HG02884 (cell line): ENCODE results near the gene SLC4A1AP.
"Not testable (repeated sequence)": the region's sequence is repeated elsewhere in the genome, so short reads cannot be mapped to it uniquely, and the experiment has no call there.

Experiments used
- ATAC-seq: cut with Tn5 transposase; IDR thresholded peaks from one replicate; pipeline ENCODE4 v1.9.1; 2021; ENCODE audit warnings: mild to moderate bottlenecking, moderate library complexity; ENCODE audit not compliant: unreplicated experiment

SLC4A1AP gene

DNA sequence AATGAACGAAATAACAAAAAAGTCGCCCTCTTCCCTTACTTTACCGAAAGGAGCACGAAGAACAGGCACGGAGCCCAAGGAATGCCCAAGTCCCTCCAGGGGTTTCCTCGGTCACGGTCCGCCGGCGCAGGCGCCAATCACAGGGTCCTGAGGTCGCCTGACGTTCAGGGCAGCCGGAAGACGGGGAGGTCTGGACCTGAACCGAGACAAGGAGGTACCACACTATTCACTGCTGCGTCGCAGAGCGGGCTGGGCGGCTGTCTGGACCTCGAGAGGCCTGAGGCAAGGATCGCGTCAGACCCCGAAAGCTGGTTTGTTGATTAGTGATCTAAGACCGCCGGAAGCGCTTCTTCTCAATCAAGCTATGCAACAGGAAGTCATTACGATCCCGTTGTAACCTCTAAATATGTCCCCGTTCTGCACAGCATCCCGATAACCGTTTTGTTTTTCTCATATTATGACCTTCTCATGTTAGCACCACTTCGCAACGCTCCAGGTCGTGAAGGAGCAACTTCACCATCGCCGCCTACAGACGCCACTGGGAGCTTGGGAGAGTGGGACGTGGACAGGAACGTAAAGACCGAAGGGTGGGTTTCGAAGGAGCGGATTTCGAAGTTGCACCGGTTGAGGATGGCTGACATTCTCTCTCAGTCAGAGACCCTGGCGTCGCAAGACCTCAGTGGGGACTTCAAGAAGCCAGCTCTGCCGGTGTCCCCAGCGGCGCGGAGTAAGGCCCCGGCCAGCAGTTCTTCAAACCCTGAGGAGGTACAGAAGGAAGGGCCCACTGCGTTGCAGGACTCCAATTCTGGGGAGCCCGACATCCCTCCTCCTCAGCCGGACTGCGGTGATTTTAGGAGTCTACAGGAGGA, at the start of gene SLC4A1AP, which contains the start of gene SUPT7L:
TSS of gene SLC4A1AP (plus strand) at position 605 of the 869 bp plus-strand sequence. CDS start at position 631, 26 bp downstream.
TSS of gene SUPT7L (minus strand) at position 330 of the 869 bp plus-strand sequence. CDS start 1,422 bp downstream, outside the sequence.
- peak; percentile 62 for ATAC-seq

- ATAC-seq = no peak
Observed at GRCh38 chr2:27613985-27614384, 49.7 kb upstream of the SLC4A1AP start.

GRCh38 chr2:27615316-27615715, 48.4 kb upstream of the SLC4A1AP start:
- no peak for ATAC-seq

- no peak for ATAC-seq
Observed at GRCh38 chr2:27621524-27621923, 42.2 kb upstream of the SLC4A1AP start.

GRCh38 chr2:27622921-27623384, 40.7 kb upstream of the SLC4A1AP start:
- ATAC-seq = no peak

- no peak for ATAC-seq
Observed at GRCh38 chr2:27624943-27625342, 38.7 kb upstream of the SLC4A1AP start.

- not testable (repeated sequence) for ATAC-seq
Observed at GRCh38 chr2:27626323-27626722, 37.4 kb upstream of the SLC4A1AP start.

GRCh38 chr2:27626921-27627320, 36.8 kb upstream of the SLC4A1AP start:
- ATAC-seq = not testable (repeated sequence)

GRCh38 chr2:27627963-27628766, 35.5 kb upstream of the SLC4A1AP start:
- peak; percentile 23 for ATAC-seq

DNA sequence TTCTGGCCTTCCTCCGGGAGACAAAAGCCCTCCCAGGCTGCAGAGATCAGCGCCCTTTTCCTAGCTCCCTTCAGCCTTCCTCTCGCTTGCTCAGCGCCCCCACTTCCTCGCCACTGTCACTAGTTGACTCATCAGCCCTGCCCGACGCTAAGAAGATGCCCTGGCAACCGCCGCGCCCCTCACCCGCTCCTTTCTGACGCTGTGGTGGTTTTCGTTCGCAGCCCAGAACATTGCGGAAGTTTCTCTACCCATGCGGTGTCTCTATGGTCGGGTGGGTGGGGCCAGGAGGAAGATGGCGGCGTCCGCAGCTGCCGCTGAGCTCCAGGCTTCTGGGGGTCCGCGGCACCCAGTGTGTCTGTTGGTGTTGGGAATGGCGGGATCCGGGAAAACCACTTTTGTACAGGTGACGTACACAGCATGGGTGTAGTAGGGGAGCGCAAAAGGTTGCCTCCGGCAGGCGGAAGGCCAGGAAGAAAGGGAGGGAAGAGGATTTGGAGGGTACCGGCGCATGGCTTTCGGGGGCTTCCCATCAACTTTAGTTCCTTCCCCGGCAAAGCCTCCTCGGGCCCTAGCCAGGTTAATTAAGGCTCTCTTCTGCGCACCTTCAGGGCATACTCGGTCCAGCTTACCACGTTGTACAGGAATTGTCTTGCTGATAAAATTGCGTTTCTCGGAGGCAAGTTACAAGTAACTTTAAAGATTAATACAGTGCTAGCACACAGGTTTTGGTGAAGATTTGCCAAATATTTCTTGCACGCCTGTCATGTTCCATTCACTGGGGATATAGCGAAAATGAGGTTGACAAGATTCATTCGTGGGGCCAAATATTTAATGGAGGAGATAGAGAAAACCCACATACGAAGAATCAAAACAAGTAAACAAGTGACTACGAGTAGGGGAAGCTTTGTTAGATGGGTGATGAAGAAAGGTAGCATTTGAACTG, 34.7 kb upstream of the SLC4A1AP start, which contains the start of the genes CCDC121 and GPN1:
TSS of gene CCDC121 (minus strand) at position 246 of the 943 bp plus-strand sequence. CDS start 1,213 bp downstream, outside the sequence.
TSS of gene GPN1 (plus strand) at position 284 of the 943 bp plus-strand sequence. CDS start at position 293, 9 bp downstream.
- peak; percentile 94 for ATAC-seq

- not testable (repeated sequence) for ATAC-seq
Observed at GRCh38 chr2:27630257-27630656, 33.4 kb upstream of the SLC4A1AP start.

- no peak for ATAC-seq
Observed at GRCh38 chr2:27634291-27634690, 29.4 kb upstream of the SLC4A1AP start.

DNA sequence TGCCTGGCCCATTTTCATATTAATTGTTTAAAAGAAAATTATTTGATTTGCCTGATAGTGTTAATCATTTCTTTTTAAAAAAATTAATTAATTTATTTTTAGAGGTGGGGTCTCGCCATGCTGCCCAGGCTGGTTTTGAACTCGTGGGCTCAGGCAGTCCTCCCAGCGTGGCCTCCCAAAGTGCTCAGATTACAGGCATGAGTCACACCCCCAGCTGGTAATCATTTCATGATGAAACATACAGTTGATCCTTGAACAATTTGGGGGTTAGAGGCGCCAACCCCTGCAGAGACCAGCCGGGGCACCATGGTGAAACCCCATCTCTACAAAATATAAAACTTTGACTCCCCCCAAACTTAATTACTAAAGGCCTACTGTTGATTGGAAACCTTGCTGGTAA, 26.9 kb upstream of the SLC4A1AP start:
- no peak for ATAC-seq

GRCh38 chr2:27638037-27638637, 25.6 kb upstream of the SLC4A1AP start:
- no peak for ATAC-seq

- no peak for ATAC-seq
Observed at GRCh38 chr2:27638709-27639108, 25.0 kb upstream of the SLC4A1AP start.

GRCh38 chr2:27640722-27641245, 22.9 kb upstream of the SLC4A1AP start:
- ATAC-seq = no peak

GRCh38 chr2:27645197-27645596, 18.5 kb upstream of the SLC4A1AP start:
- ATAC-seq = no peak

DNA sequence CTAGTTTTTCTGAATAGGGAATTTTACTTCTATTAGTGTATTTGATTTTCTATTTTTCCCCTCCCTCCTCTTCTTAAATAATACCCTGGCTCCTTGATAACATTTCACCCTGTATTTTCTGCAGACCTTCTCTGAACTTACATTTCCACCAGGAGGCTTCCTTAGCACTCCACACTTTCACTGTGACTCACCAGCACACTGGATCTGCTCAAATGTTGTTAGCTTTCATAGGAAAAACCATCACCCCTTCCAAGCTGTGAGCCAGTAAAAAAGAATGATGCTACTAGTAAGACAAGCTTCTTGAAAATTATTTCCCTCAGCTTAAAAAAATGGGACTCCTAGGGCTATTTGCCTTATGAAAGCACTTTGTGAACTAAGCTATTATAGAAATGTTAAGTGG, 16.4 kb upstream of the SLC4A1AP start:
- ATAC-seq = no peak

DNA sequence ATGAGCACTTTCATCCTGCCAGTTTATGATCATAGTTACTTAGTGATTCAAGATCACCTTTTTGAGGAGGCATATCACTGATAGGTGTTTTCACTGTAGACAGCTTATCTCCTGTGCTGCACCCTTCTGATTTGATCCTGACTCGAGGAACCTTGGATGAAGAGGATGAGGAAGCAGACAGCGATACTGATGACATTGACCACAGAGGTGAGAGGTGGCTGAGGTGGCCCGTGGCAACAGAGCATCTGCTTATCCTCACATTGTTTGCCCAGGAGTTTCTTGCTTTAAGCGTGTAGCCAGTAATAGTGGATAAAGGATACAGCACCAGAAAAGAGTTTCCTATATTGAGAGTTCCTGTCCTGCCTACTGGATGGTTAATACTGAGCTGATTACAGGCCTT, 16.0 kb upstream of the SLC4A1AP start:
- ATAC-seq = no peak
